ENCODE results near the gene KIF20B. TPM values are rescaled to one million over a fixed set of nuclear protein-coding genes. Genes with fewer than 3 reads are reported as not detected.

The KIF20B gene
- 23.4 TPM for total RNA-seq

- Histone ChIP-seq H3K27me3 (ENCODE audit: insufficient read depth, low read length) (no peaks in the 10 kb centered on the region), H3K4me1 (ENCODE audit: insufficient read depth, low read length) (peaks cover 14% of the 10 kb centered on the region), H3K4me3 (ENCODE audit: low read length) (peak within 1 kb of the TSS; percentile 80), H3K9me3 (ENCODE audit: low read depth, low read length) (no peaks in the 10 kb centered on the region)
Observed at GRCh38 chr10:89701242-89702120, at the start of gene KIF20B. Gene KIF20B, plus strand, starts transcription at chr10:89701590. Its CDS starts 3,705 bp downstream, at chr10:89705295.

GRCh38 chr10:89651916-89652573, 49.3 kb upstream of the KIF20B start:
- H3K4me1 ChIP-seq (ENCODE audit: insufficient read depth, low read length): peaks cover 10% of the 10 kb centered on the region
- no peaks in the 10 kb centered on the region for H3K27me3 ChIP-seq (ENCODE audit: insufficient read depth, low read length)
- no peaks in the 10 kb centered on the region for H3K9me3 ChIP-seq (ENCODE audit: low read depth, low read length)
- H3K4me3 ChIP-seq (ENCODE audit: low read length): no peak overlapping the region

GRCh38 chr10:89652806-89653370, 48.5 kb upstream of the KIF20B start:
- no peaks in the 10 kb centered on the region for H3K27me3 ChIP-seq (ENCODE audit: insufficient read depth, low read length)
- H3K4me3 ChIP-seq (ENCODE audit: low read length): no peak overlapping the region
- no peaks in the 10 kb centered on the region for H3K9me3 ChIP-seq (ENCODE audit: low read depth, low read length)
- peaks cover 10% of the 10 kb centered on the region for H3K4me1 ChIP-seq (ENCODE audit: insufficient read depth, low read length)

GRCh38 chr10:89653410-89653869, 48.0 kb upstream of the KIF20B start:
- Histone ChIP-seq H3K9me3 (ENCODE audit: low read depth, low read length) (no peaks in the 10 kb centered on the region), H3K4me1 (ENCODE audit: insufficient read depth, low read length) (peaks cover 10% of the 10 kb centered on the region), H3K27me3 (ENCODE audit: insufficient read depth, low read length) (no peaks in the 10 kb centered on the region), H3K4me3 (ENCODE audit: low read length) (no peak overlapping the region)

- H3K4me1 ChIP-seq (ENCODE audit: insufficient read depth, low read length): peaks cover 10% of the 10 kb centered on the region
- H3K4me3 ChIP-seq (ENCODE audit: low read length): no peak overlapping the region
- H3K27me3 ChIP-seq (ENCODE audit: insufficient read depth, low read length): no peaks in the 10 kb centered on the region
- no peaks in the 10 kb centered on the region for H3K9me3 ChIP-seq (ENCODE audit: low read depth, low read length)
Observed at GRCh38 chr10:89655722-89656121, 45.7 kb upstream of the KIF20B start.

- no peaks in the 10 kb centered on the region for H3K27me3 ChIP-seq (ENCODE audit: insufficient read depth, low read length)
- H3K9me3 ChIP-seq (ENCODE audit: low read depth, low read length): no peaks in the 10 kb centered on the region
- H3K4me1 ChIP-seq (ENCODE audit: insufficient read depth, low read length): peaks cover 7% of the 10 kb centered on the region
- H3K4me3 ChIP-seq (ENCODE audit: low read length): no peak overlapping the region
Observed at GRCh38 chr10:89657302-89657701, 44.1 kb upstream of the KIF20B start.

GRCh38 chr10:89659143-89660131, 42.0 kb upstream of the KIF20B start:
- Histone ChIP-seq H3K4me1 (ENCODE audit: insufficient read depth, low read length) (no peaks in the 10 kb centered on the region), H3K27me3 (ENCODE audit: insufficient read depth, low read length) (no peaks in the 10 kb centered on the region), H3K9me3 (ENCODE audit: low read depth, low read length) (no peaks in the 10 kb centered on the region), H3K4me3 (ENCODE audit: low read length) (no peak overlapping the region)

- Histone ChIP-seq H3K4me1 (ENCODE audit: insufficient read depth, low read length) (no peaks in the 10 kb centered on the region), H3K27me3 (ENCODE audit: insufficient read depth, low read length) (no peaks in the 10 kb centered on the region), H3K4me3 (ENCODE audit: low read length) (no peak overlapping the region), H3K9me3 (ENCODE audit: low read depth, low read length) (no peaks in the 10 kb centered on the region)
Observed at GRCh38 chr10:89662596-89662995, 38.8 kb upstream of the KIF20B start.

- Histone ChIP-seq H3K4me3 (ENCODE audit: low read length) (no peak overlapping the region), H3K4me1 (ENCODE audit: insufficient read depth, low read length) (no peaks in the 10 kb centered on the region), H3K9me3 (ENCODE audit: low read depth, low read length) (no peaks in the 10 kb centered on the region), H3K27me3 (ENCODE audit: insufficient read depth, low read length) (no peaks in the 10 kb centered on the region)
Observed at GRCh38 chr10:89663144-89663543, 38.2 kb upstream of the KIF20B start.

GRCh38 chr10:89664203-89664602, 37.2 kb upstream of the KIF20B start:
- no peaks in the 10 kb centered on the region for H3K4me1 ChIP-seq (ENCODE audit: insufficient read depth, low read length)
- H3K4me3 ChIP-seq (ENCODE audit: low read length): no peak overlapping the region
- H3K9me3 ChIP-seq (ENCODE audit: low read depth, low read length): no peaks in the 10 kb centered on the region

GRCh38 chr10:89665302-89665701, 36.1 kb upstream of the KIF20B start:
- Histone ChIP-seq H3K27me3 (ENCODE audit: insufficient read depth, low read length) (no peaks in the 10 kb centered on the region), H3K4me1 (ENCODE audit: insufficient read depth, low read length) (no peaks in the 10 kb centered on the region), H3K9me3 (ENCODE audit: low read depth, low read length) (no peaks in the 10 kb centered on the region), H3K4me3 (ENCODE audit: low read length) (no peak overlapping the region)

More at GRCh38 chr10:89664203-89664602, 37.2 kb upstream of the KIF20B start:
- no peaks in the 10 kb centered on the region for H3K27me3 ChIP-seq (ENCODE audit: insufficient read depth, low read length)

GRCh38 chr10:89666138-89666537, 35.3 kb upstream of the KIF20B start:
- no peaks in the 10 kb centered on the region for H3K9me3 ChIP-seq (ENCODE audit: low read depth, low read length)
- no peak overlapping the region for H3K4me3 ChIP-seq (ENCODE audit: low read length)
- H3K27me3 ChIP-seq (ENCODE audit: insufficient read depth, low read length): no peaks in the 10 kb centered on the region
- no peaks in the 10 kb centered on the region for H3K4me1 ChIP-seq (ENCODE audit: insufficient read depth, low read length)

- H3K27me3 ChIP-seq (ENCODE audit: insufficient read depth, low read length): no peaks in the 10 kb centered on the region
- no peaks in the 10 kb centered on the region for H3K9me3 ChIP-seq (ENCODE audit: low read depth, low read length)
- no peak overlapping the region for H3K4me3 ChIP-seq (ENCODE audit: low read length)
- no peaks in the 10 kb centered on the region for H3K4me1 ChIP-seq (ENCODE audit: insufficient read depth, low read length)
Observed at GRCh38 chr10:89668386-89669071, 32.9 kb upstream of the KIF20B start.

GRCh38 chr10:89669985-89670384, 31.4 kb upstream of the KIF20B start:
- H3K27me3 ChIP-seq (ENCODE audit: insufficient read depth, low read length): no peaks in the 10 kb centered on the region
- H3K9me3 ChIP-seq (ENCODE audit: low read depth, low read length): no peaks in the 10 kb centered on the region
- H3K4me1 ChIP-seq (ENCODE audit: insufficient read depth, low read length): no peaks in the 10 kb centered on the region
- H3K4me3 ChIP-seq (ENCODE audit: low read length): no peak overlapping the region
